ENCODE data around the gene FERMT3. TPM values are rescaled to one million over a fixed set of nuclear protein-coding genes. Genes with fewer than 3 reads are reported as not detected.

FERMT3 gene
- total and polyA plus RNA-seq, 4 donors, result 17.4 to 182 (median 84.5) TPM

DNA sequence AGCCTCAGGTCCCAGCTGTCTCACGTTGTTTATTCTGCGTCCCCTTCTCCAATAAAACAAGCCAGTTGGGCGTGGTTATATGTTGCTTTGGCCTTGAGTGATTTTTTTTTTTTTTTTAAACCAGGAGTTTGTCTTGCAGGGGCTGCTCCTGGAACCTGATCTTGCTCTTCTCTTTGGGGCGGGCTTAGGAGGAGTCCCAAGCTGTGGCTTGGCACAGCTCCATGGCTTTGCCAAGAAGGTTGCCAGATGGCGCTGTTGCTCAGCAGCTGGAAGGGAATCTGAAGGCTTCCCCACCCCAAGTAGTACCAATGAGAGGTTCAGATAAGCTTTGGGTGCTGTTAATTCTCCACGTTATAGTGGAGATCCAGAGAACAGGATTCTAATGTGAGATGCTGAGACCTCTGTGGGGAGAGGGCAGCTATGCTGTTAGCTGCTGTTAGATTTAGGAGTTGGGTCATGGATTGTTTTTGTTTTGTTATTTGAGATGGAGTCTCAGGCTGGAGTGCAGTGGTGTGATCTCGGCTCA lies 2.0 kb upstream of the FERMT3 start:
- peak; percentile 86 to 94 (median 89) for DNase-seq
- H3K9ac ChIP-seq (ENCODE audit: insufficient read depth in 1 of 2, low read length in 2 of 2), result no peak overlapping the region
- H3K4me3 ChIP-seq, result no peak overlapping the region
- H3K36me3 ChIP-seq (ENCODE audit: control insufficient read depth in 4 of 4, insufficient read depth in 4 of 4, low read length in 4 of 4), result peaks cover 21 to 42% (median 34%) of the 10 kb centered on the region in 4 donors
- ATAC-seq (ENCODE audit: insufficient read depth, low FRiP score), result peak; percentile 56
- H3K27ac ChIP-seq (ENCODE audit: low read depth in 1 of 2, low read length in 1 of 2), result peak overlapping the region in 1 of 2 donors; percentile 16
- no peaks in the 10 kb centered on the region for H3K9me3 ChIP-seq (ENCODE audit: control insufficient read depth in 4 of 4, insufficient read depth in 3 of 4, low read length in 3 of 4)
- TF ChIP-seq, protein P1, sequence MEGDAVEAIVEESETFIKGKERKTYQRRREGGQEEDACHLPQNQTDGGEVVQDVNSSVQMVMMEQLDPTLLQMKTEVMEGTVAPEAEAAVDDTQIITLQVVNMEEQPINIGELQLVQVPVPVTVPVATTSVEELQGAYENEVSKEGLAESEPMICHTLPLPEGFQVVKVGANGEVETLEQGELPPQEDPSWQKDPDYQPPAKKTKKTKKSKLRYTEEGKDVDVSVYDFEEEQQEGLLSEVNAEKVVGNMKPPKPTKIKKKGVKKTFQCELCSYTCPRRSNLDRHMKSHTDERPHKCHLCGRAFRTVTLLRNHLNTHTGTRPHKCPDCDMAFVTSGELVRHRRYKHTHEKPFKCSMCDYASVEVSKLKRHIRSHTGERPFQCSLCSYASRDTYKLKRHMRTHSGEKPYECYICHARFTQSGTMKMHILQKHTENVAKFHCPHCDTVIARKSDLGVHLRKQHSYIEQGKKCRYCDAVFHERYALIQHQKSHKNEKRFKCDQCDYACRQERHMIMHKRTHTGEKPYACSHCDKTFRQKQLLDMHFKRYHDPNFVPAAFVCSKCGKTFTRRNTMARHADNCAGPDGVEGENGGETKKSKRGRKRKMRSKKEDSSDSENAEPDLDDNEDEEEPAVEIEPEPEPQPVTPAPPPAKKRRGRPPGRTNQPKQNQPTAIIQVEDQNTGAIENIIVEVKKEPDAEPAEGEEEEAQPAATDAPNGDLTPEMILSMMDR (IDR thresholded peaks at IDR 0.05; ENCODE audit: control extremely low read depth, extremely low read depth), result peak; percentile 94
- peaks cover 0 to 27% (median 0%) of the 10 kb centered on the region in 5 donors for H3K4me1 ChIP-seq (ENCODE audit: control insufficient read depth in 5 of 5, insufficient read depth in 5 of 5, low read length in 5 of 5)
- 26 to 32% methylated on average over 7 of the region's 7 CpGs for WGBS, 2 donors
- no peaks in the 10 kb centered on the region for H3K27me3 ChIP-seq (ENCODE audit: control insufficient read depth in 3 of 3, insufficient read depth in 3 of 3, low read length in 2 of 3)

DNA sequence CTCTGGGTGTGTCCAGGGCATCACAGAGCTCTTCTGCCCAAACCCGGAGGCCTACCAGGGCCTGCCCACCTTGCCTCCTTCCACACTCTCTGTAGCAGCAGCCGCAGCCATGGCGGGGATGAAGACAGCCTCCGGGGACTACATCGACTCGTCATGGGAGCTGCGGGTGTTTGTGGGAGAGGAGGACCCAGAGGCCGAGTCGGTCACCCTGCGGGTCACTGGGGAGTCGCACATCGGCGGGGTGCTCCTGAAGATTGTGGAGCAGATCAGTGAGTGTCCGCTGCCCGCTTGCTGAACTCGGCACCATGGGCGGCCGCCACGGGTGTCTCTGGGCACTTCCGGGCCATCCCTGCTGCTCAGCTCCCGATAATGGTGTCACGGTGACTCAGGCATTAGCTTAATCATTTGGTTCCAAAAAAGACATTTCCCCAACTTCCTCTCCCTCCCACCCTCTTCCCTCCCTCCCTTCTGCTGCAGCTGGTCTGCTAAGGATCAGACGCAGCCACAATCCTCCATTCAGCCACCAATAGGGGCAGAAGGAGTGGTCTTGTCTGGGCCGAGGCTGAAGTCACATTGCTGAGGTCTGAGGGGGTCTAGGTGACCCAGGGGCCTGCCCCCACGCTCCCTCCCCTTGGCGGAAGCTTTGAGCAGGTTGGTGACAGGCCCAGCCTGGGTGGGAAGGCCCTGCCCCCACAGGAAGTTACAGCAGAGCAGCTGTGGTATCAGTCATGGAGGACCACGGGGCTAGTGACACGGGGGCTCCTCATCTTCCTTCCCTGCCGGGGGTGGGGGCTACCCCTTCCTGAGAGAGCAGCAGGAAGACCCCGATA lies 950 bp downstream of the FERMT3 start:
- TF ChIP-seq, protein P1 (IDR thresholded peaks at IDR 0.05; ENCODE audit: control extremely low read depth, extremely low read depth), result no peak
- Histone ChIP-seq H3K4me3 (peak overlapping the region; percentile 34), H3K27ac (ENCODE audit: low read depth in 1 of 2, low read length in 1 of 2) (peak overlapping the region; percentile 70 to 96), H3K9me3 (ENCODE audit: control insufficient read depth in 4 of 4, insufficient read depth in 3 of 4, low read length in 3 of 4) (peaks cover 0 to 2% (median 0%) of the 10 kb centered on the region in 4 donors), H3K9ac (ENCODE audit: insufficient read depth in 1 of 2, low read length in 2 of 2) (peak overlapping the region in 1 of 2 donors; percentile 49), H3K36me3 (ENCODE audit: control insufficient read depth in 4 of 4, insufficient read depth in 4 of 4, low read length in 4 of 4) (peaks cover 11 to 42% (median 17%) of the 10 kb centered on the region in 4 donors), H3K4me1 (ENCODE audit: control insufficient read depth in 5 of 5, insufficient read depth in 5 of 5, low read length in 5 of 5) (peaks cover 0 to 27% (median 0%) of the 10 kb centered on the region in 5 donors), H3K27me3 (ENCODE audit: control insufficient read depth in 3 of 3, insufficient read depth in 3 of 3, low read length in 2 of 3) (no peaks in the 10 kb centered on the region)
- ATAC-seq (ENCODE audit: insufficient read depth, low FRiP score) (peak; percentile 52), DNase-seq (peak; percentile 66 to 77 (median 68))
- 18 to 35% methylated on average over 30 of the region's 30 CpGs for WGBS, 2 donors

- H3K27ac ChIP-seq (ENCODE audit: low read depth in 1 of 2, low read length in 1 of 2), result peak overlapping the region; percentile 37 to 96
- no peak for ATAC-seq (ENCODE audit: insufficient read depth, low FRiP score)
- H3K4me3 ChIP-seq, result peak overlapping the region; percentile 32
- H3K9ac ChIP-seq (ENCODE audit: insufficient read depth in 1 of 2, low read length in 2 of 2), result no peak overlapping the region
- no peak for DNase-seq
- peaks cover 0 to 27% (median 0%) of the 10 kb centered on the region in 5 donors for H3K4me1 ChIP-seq (ENCODE audit: control insufficient read depth in 5 of 5, insufficient read depth in 5 of 5, low read length in 5 of 5)
- H3K36me3 ChIP-seq (ENCODE audit: control insufficient read depth in 4 of 4, insufficient read depth in 4 of 4, low read length in 4 of 4), result peaks cover 5 to 35% (median 9%) of the 10 kb centered on the region in 4 donors
- TF ChIP-seq, protein P1 (IDR thresholded peaks at IDR 0.05; ENCODE audit: control extremely low read depth, extremely low read depth), result no peak
- H3K27me3 ChIP-seq (ENCODE audit: control insufficient read depth in 3 of 3, insufficient read depth in 3 of 3, low read length in 2 of 3), result no peaks in the 10 kb centered on the region
- 62 to 73% methylated on average over 23 of the region's 23 CpGs for WGBS, 2 donors
- peaks cover 0 to 2% (median 0%) of the 10 kb centered on the region in 4 donors for H3K9me3 ChIP-seq (ENCODE audit: control insufficient read depth in 4 of 4, insufficient read depth in 3 of 4, low read length in 3 of 4)
Measured at GRCh38 chr11:64208086-64208795, 1.7 kb downstream of the FERMT3 start.

All from lung (tissue), 12 donors.